Measurements from ENCODE around the gene AHNAK2.

DNA sequence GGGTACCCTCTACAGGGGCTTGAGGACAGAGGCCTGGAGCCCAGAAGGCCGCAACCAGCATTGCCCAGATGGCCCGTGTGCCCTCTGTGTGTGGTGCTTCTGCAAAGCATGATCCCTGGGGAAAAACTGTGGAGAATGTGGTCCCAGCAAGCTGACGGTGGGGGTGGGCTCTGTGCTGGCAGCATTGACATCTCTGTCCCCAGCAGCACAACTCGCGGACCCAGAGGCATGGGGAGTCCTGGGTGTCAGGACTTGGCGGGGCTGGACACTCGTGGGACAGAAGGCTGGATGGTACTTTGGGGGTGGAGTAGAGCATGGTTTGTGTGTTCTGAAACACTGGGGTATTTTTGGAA, 11.8 kb upstream of the AHNAK2 start:
- TF ChIP-seq, protein P1, sequence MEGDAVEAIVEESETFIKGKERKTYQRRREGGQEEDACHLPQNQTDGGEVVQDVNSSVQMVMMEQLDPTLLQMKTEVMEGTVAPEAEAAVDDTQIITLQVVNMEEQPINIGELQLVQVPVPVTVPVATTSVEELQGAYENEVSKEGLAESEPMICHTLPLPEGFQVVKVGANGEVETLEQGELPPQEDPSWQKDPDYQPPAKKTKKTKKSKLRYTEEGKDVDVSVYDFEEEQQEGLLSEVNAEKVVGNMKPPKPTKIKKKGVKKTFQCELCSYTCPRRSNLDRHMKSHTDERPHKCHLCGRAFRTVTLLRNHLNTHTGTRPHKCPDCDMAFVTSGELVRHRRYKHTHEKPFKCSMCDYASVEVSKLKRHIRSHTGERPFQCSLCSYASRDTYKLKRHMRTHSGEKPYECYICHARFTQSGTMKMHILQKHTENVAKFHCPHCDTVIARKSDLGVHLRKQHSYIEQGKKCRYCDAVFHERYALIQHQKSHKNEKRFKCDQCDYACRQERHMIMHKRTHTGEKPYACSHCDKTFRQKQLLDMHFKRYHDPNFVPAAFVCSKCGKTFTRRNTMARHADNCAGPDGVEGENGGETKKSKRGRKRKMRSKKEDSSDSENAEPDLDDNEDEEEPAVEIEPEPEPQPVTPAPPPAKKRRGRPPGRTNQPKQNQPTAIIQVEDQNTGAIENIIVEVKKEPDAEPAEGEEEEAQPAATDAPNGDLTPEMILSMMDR (conservative IDR thresholded peaks at IDR 0.05) = no peak
- no peak for TF ChIP-seq EZH2 (IDR thresholded peaks at IDR 0.05; ENCODE audit: low read depth)
